Activated B cell treated with CpG ODN at 0.5 μM for 24 hours (primary cell): ENCODE data around the gene TEP1. TPM values are rescaled to one million over a fixed set of nuclear protein-coding genes. Genes with fewer than 3 reads are reported as not detected.
A peak's percentile ranks its signal among the peaks of the same experiment; 100 is the strongest.

ENCODE experiments used
- ATAC-seq: fragments of 200-7000 bp; cut with Tn5 transposase; one replicate; pipeline ENCODE4 v1.10.0; 2021; ENCODE audit warnings: low read depth, mild to moderate bottlenecking, moderate library complexity
- CTCF ChIA-PET: fragments of 350-600 bp; sonication (Branson Sonifier 250); formaldehyde crosslinking; loops from one replicate; lab custom pipeline; 2021; ENCODE audit warnings: antibody characterized with exemption; lab: Charles Lee
- POLR2A ChIA-PET: fragments of 350-600 bp; sonication (Branson Sonifier 250); formaldehyde crosslinking; loops from one replicate; lab custom pipeline; 2021; ENCODE audit warnings: antibody characterized with exemption; lab: Charles Lee
- DNase-seq: peaks from one replicate; pipeline ENCODE4 v3.0.0; 2022
- H3K27ac Mint-ChIP-seq: one replicate; pipeline ENCODE4 v1.8.0; 2020; ENCODE audit warnings: mixed read lengths
- H3K27me3 Mint-ChIP-seq: one replicate; pipeline ENCODE4 v1.8.0; 2021; ENCODE audit warnings: mixed read lengths
- H3K36me3 Mint-ChIP-seq: one replicate; pipeline ENCODE4 v1.8.0; 2021; ENCODE audit warnings: low read depth, mixed read lengths
- H3K4me1 Mint-ChIP-seq: one replicate; pipeline ENCODE4 v1.8.0; 2021; ENCODE audit warnings: mixed read lengths
- H3K4me3 Mint-ChIP-seq: one replicate; pipeline ENCODE4 v1.8.0; 2020; ENCODE audit warnings: mild to moderate bottlenecking, mixed read lengths
- H3K9me3 Mint-ChIP-seq: one replicate; pipeline ENCODE4 v1.8.0; 2020; ENCODE audit warnings: mixed read lengths
- CTCF ChIP-seq: fragments of 200-600 bp; IDR thresholded peaks from one replicate; pipeline ENCODE4 v1.8.0; 2022; ENCODE audit warnings: antibody characterized with exemption, mild to moderate bottlenecking
- intact Hi-C: fragments of 100-400 bp; cut with micrococcal nuclease; formaldehyde crosslinking; loops from one replicate; pipeline ENCODE4 v1.15.1; 2024
- total RNA-seq: library from RNA; stranded (reverse); gene quantifications from 2 replicates; pipeline ENCODE4 v1.2.3, GENCODE V29; 2022

TEP1 gene
- 99.0 and 120 TPM in 2 replicates for total RNA-seq

DNA sequence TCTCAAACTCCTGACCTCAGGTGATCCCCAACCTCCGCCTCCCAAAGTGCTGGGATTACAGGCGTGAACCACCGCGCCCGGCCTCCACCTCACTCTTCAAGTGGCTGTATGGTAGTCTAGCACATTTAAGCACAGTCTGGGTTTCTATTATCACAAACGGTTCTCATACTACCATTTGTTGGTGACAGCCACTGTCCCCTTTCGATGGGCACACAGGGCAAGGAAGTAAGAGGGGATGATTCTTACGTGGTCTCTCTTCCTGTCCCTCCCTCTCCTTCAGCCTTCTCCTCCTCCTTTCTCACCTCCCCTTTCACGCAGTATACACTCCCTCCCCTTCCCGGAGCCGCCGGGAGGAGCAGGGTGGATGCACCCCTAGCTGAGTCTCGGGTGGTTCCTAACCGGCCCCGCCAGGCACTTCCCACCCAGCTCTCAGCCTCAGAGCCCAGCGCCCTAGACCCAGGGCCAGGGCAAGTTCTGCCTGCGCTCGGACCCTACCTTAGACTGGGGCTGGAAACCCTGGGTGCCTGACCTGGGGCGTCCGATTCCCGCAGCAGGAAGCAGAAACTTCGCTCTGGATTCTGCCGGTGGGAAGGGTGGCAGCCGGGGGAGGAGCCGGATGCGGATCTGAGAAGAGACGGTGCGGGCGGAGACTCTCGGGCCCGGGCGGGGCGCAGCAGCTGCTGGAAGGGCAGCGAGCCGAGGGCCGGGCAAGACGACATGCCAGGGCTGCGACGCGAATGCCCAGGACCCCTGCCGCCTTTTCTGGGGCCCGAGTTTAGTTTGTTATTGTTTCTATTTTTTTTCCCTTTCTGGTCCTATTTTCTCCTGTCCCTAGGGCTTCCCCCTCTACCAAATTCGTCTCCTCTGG lies at the start of gene TEP1:
Gene TEP1 (minus strand): TSS at position 626 of the 868 bp plus-strand sequence. CDS start 5,062 bp downstream, outside the sequence.
- no peak for TF ChIP-seq CTCF
- peaks cover 49% of the 10 kb centered on the region for H3K4me1 Mint-ChIP-seq
- peak within 1 kb of the TSS; percentile 99 for H3K4me3 Mint-ChIP-seq
- H3K27ac Mint-ChIP-seq, result peak within 1 kb of the TSS; percentile 99
- ATAC-seq (peak; percentile 79), DNase-seq (peak; percentile 73)
- H3K36me3 Mint-ChIP-seq, result peaks cover 29% of the 10 kb centered on the region
- CTCF ChIA-PET, result interaction anchor here (0.6 to 4.3 kb wide), 9 partner anchors 10 to 276 kb away, joined by 3 to 53 read pairs (median 8); partner anchors contain the start of genes APEX1, OSGEP, PARP2 and PIP4P1
- POLR2A ChIA-PET, result interaction anchor here (0.6 to 4.4 kb wide), 13 partner anchors 10 to 270 kb away, joined by 3 to 68 read pairs (median 6); partner anchors contain the start of genes APEX1, OSGEP, PARP2 and PIP4P1
- intact Hi-C loops, result loop anchor here (1.0 to 2.0 kb wide), 11 partner anchors 14 to 1064 kb away; partner anchors contain the start of genes CCNB1IP1, OSGEP, PARP2 and PIP4P1
- H3K9me3 Mint-ChIP-seq, result no peaks in the 10 kb centered on the region
- no peaks in the 10 kb centered on the region for H3K27me3 Mint-ChIP-seq

DNA sequence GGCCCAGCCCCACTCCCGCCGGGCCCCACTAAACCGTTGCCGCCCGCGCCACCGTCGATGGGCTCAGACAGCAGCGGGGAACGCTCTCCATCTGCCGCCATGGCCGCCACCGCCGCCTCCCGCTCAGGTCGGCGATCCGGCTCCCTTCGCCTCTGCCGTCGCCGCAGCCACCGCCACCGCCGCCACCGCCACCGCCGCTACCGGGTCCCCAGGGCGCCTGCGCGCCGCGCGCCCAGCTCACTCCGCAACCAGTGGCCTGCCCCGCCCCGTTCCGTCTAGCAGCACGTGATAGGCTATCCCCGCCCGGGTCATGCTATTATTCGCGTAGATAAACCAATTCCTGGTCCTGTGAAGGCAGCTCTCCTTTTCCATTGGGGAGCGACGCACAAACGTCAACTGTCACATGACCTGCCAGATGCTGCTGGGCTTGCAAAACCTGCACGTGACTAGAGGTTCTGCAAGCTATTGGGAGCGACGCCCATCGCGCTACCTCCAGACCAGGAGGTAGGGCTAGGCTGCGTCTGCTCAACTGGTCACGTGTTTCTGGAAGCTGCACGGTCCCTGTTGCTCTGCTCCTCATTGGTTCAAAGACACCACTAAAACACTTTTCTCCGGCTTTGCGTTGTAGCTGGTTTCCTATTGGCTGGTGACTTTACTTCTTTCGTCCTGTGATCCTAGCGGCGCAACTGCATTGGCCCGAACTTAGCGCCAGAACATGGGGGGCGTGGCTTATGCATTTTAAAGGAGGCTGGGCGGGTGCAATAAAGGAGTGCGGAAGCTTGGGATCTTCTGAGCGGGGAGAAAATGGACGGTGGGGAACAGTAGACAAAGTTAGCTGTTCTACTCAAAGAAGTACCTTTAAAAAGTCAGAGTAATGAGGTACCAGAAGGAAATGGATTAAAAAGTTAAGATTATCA lies 48.2 kb upstream of the TEP1 start, which contains the start of gene PIP4P1:
Gene PIP4P1 (minus strand): TSS at position 210 of the 917 bp plus-strand sequence. CDS start 109 bp downstream, at position 101.
- Mint-ChIP-seq H3K4me1 (peaks cover 55% of the 10 kb centered on the region), H3K9me3 (peaks cover 2% of the 10 kb centered on the region), H3K27ac (peak within 1 kb of the TSS; percentile 96), H3K27me3 (no peaks in the 10 kb centered on the region), H3K4me3 (peak within 1 kb of the TSS; percentile 91), H3K36me3 (peaks cover 5% of the 10 kb centered on the region)
- ChIA-PET CTCF (interaction anchor here (0.9 to 1.9 kb wide), 4 partner anchors 8 to 50 kb away, joined by 3 to 15 read pairs (median 7); partner anchors contain the start of genes PNP and TEP1), POLR2A (interaction anchor here (0.5 to 4.7 kb wide), 26 partner anchors 8 to 983 kb away, joined by 3 to 68 read pairs (median 4); partner anchors contain the start of genes PARP2, PNP and TEP1)
- ATAC-seq (peak; percentile 86), DNase-seq (peak; percentile 94)
- intact Hi-C loops, result loop anchor here (1.0 to 2.0 kb wide), 7 partner anchors 8 to 221 kb away; partner anchors contain the start of genes CCNB1IP1, PARP2, PNP and TEP1
- TF ChIP-seq CTCF, result no peak

DNA sequence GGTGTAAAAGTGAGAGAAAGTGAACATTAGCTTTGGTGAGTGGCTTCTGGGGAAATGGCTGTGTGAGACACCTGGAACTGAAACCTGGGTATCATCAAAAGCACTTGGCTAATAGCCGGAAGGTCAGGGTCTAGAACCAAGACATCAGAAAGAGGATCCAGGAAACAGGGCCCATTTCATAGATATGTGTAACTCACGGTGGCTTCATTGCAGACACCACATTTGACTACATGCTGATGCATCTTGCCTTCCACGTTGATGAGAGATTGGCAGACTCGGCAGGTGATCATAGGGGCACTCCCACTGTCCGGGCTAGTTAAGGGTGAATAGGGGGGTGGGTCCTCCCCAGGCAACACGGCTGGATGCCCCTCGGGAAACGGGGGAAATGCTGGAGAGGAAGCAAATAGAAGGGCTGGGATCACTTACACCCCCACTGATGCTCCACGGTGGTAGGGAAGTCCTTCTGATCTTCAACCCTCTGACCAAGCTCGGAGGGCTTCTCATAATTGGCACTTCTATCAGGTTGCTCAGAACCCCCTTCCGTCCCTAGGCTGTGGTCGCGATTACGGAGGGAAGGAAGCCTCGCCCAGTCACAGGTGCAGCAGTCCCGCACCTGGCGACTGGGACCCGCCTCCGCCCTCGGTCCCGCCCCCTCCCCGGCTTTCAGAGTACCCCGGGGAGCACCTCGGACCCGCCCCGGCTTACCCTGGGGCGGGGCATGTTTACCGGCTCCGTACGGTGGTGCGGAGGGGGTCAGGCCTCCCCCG lies 47.3 kb upstream of the TEP1 start:
- Mint-ChIP-seq H3K4me1 (peaks cover 55% of the 10 kb centered on the region), H3K36me3 (peaks cover 5% of the 10 kb centered on the region), H3K9me3 (peaks cover 2% of the 10 kb centered on the region), H3K27ac (peak overlapping the region; percentile 96), H3K27me3 (no peaks in the 10 kb centered on the region), H3K4me3 (peak overlapping the region; percentile 91)
- TF ChIP-seq CTCF, result no peak
- ATAC-seq (peak; percentile 23), DNase-seq (peak; percentile 65)
- ChIA-PET POLR2A (interaction anchor here (0.6 to 4.7 kb wide), 19 partner anchors 8 to 222 kb away, joined by 3 to 68 read pairs (median 5); partner anchors contain the start of genes PARP2, PNP and TEP1), CTCF (interaction anchor here (0.9 to 1.9 kb wide), 5 partner anchors 9 to 49 kb away, joined by 3 to 15 read pairs (median 3); partner anchors contain the start of genes PNP and TEP1)
- intact Hi-C loops, result loop anchor here (1.0 to 2.0 kb wide), 7 partner anchors 9 to 222 kb away; partner anchors contain the start of genes CCNB1IP1, PARP2, PNP and TEP1
